Activated CD8-positive, alpha-beta T cell treated with anti-CD3 and anti-CD28 coated beads, Interleukin-2, amount 10 ng/mL, durations not matched to agents 7 days and 5 days (primary cell): Measurements from ENCODE around the gene GID8. TPM values are rescaled to one million over a fixed set of nuclear protein-coding genes. Genes with fewer than 3 reads are reported as not detected.
A peak's percentile ranks its signal among the peaks of the same experiment; 100 is the strongest.
"Not testable (repeated sequence)": the region's sequence is repeated elsewhere in the genome, so short reads cannot be mapped to it uniquely, and the experiment has no call there.

Source experiments
- ATAC-seq: fragments of 150-1000 bp; cut with Tn5 transposase; one replicate; pipeline ENCODE4 v1.10.0; 2021; ENCODE audit warnings: moderate library complexity
- CTCF ChIA-PET: fragments of 350-600 bp; sonication (Branson Sonifier 250); formaldehyde crosslinking; loops from one replicate; lab custom pipeline; 2021; ENCODE audit warnings: antibody characterized with exemption; lab: Charles Lee
- POLR2A ChIA-PET: fragments of 350-600 bp; sonication (Branson Sonifier 250); formaldehyde crosslinking; loops from one replicate; lab custom pipeline; 2021; ENCODE audit warnings: antibody characterized with exemption; lab: Charles Lee
- DNase-seq: peaks from one replicate; pipeline ENCODE4 v3.0.0-alpha.2; 2020
- H3K27ac Mint-ChIP-seq: one replicate; pipeline ENCODE4 v1.8.0; 2021; ENCODE audit warnings: mild to moderate bottlenecking, mixed read lengths
- H3K27me3 Mint-ChIP-seq: one replicate; pipeline ENCODE4 v1.8.0; 2021; ENCODE audit warnings: low read depth, mixed read lengths
- H3K36me3 Mint-ChIP-seq: one replicate; pipeline ENCODE4 v1.8.0; 2021; ENCODE audit warnings: low read depth, mixed read lengths
- H3K4me1 Mint-ChIP-seq: one replicate; pipeline ENCODE4 v1.8.0; 2021; ENCODE audit warnings: low read depth, mixed read lengths
- H3K4me3 Mint-ChIP-seq: one replicate; pipeline ENCODE4 v1.8.0; 2021; ENCODE audit warnings: mild to moderate bottlenecking, mixed read lengths
- H3K9me3 Mint-ChIP-seq: one replicate; pipeline ENCODE4 v1.8.0; 2022; ENCODE audit warnings: mixed read lengths; ENCODE audit not compliant: insufficient read depth
- total RNA-seq, 2 experiments: library from RNA; stranded (reverse); gene quantifications; one replicate each; pipeline ENCODE4 v1.2.3, GENCODE V29; 2021

The GID8 gene
- total RNA-seq, 2 experiments from 2014 or later = 37.3 to 39.7 TPM

- ATAC-seq (no peak), DNase-seq (no peak)
- Mint-ChIP-seq H3K9me3 (no peaks in the 10 kb centered on the region), H3K27ac (peak overlapping the region; percentile 63), H3K4me3 (no peak overlapping the region), H3K4me1 (peaks cover 25% of the 10 kb centered on the region), H3K36me3 (peaks cover 29% of the 10 kb centered on the region), H3K27me3 (no peaks in the 10 kb centered on the region)
- CTCF ChIA-PET = interaction anchor here (1.0 to 1.5 kb wide), 2 partner anchors 13 to 42 kb away, joined by 4 read pairs; no protein-coding TSS in a partner anchor
- POLR2A ChIA-PET = no interaction called here
Observed at GRCh38 chr20:62959998-62960436, 22.1 kb downstream of the GID8 start.

- H3K9me3 Mint-ChIP-seq, CTCF ChIA-PET, H3K4me3 Mint-ChIP-seq, H3K27me3 Mint-ChIP-seq, POLR2A ChIA-PET, DNase-seq, ATAC-seq, H3K27ac Mint-ChIP-seq: not testable (repeated sequence)
- H3K4me1 Mint-ChIP-seq = peaks cover 22% of the 10 kb centered on the region
- H3K36me3 Mint-ChIP-seq = peaks cover 31% of the 10 kb centered on the region
Observed at GRCh38 chr20:62960446-62961309, 22.7 kb downstream of the GID8 start.

- CTCF ChIA-PET = no interaction called here
- DNase-seq (no peak), ATAC-seq (no peak)
- Mint-ChIP-seq H3K4me3 (no peak overlapping the region), H3K36me3 (peaks cover 28% of the 10 kb centered on the region), H3K27me3 (no peaks in the 10 kb centered on the region), H3K9me3 (no peaks in the 10 kb centered on the region), H3K4me1 (peaks cover 22% of the 10 kb centered on the region), H3K27ac (no peak overlapping the region)
- POLR2A ChIA-PET = no interaction called here
Observed at GRCh38 chr20:62961310-62961783, 23.4 kb downstream of the GID8 start.

GRCh38 chr20:62961799-62962198, 23.9 kb downstream of the GID8 start:
- DNase-seq = no peak
- Mint-ChIP-seq H3K9me3 (no peaks in the 10 kb centered on the region), H3K4me1 (peaks cover 18% of the 10 kb centered on the region), H3K27me3 (no peaks in the 10 kb centered on the region), H3K36me3 (peaks cover 27% of the 10 kb centered on the region), H3K4me3 (no peak overlapping the region), H3K27ac (no peak overlapping the region)
- CTCF ChIA-PET = no interaction called here
- POLR2A ChIA-PET = no interaction called here
- ATAC-seq = no peak

GRCh38 chr20:62962221-62962879, 24.4 kb downstream of the GID8 start:
- no peak for ATAC-seq
- no peak overlapping the region for H3K4me3 Mint-ChIP-seq
- no peaks in the 10 kb centered on the region for H3K27me3 Mint-ChIP-seq
- no peak for DNase-seq
- H3K36me3 Mint-ChIP-seq = peaks cover 24% of the 10 kb centered on the region
- peaks cover 15% of the 10 kb centered on the region for H3K4me1 Mint-ChIP-seq
- POLR2A ChIA-PET = no interaction called here
- no peak overlapping the region for H3K27ac Mint-ChIP-seq
- CTCF ChIA-PET = no interaction called here
- no peaks in the 10 kb centered on the region for H3K9me3 Mint-ChIP-seq

- Mint-ChIP-seq H3K27ac (no peak overlapping the region), H3K27me3 (no peaks in the 10 kb centered on the region), H3K4me3 (no peak overlapping the region), H3K9me3 (no peaks in the 10 kb centered on the region), H3K4me1 (peaks cover 14% of the 10 kb centered on the region), H3K36me3 (peaks cover 17% of the 10 kb centered on the region)
- no peak for ATAC-seq
- CTCF ChIA-PET = no interaction called here
- no peak for DNase-seq
- POLR2A ChIA-PET = no interaction called here
Observed at GRCh38 chr20:62962891-62963613, 25.1 kb downstream of the GID8 start.

- Mint-ChIP-seq H3K9me3 (no peaks in the 10 kb centered on the region), H3K4me3 (no peak overlapping the region), H3K4me1 (peaks cover 12% of the 10 kb centered on the region), H3K27ac (no peak overlapping the region), H3K36me3 (peaks cover 16% of the 10 kb centered on the region), H3K27me3 (no peaks in the 10 kb centered on the region)
- ChIA-PET POLR2A (interaction anchor here (1.0 kb wide), 1 partner anchor 16 kb away, joined by 3 read pairs; no protein-coding TSS in a partner anchor), CTCF (no interaction called here)
- DNase-seq (no peak), ATAC-seq (no peak)
Observed at GRCh38 chr20:62963614-62964397, 25.9 kb downstream of the GID8 start.

GRCh38 chr20:62964700-62965099, 26.8 kb downstream of the GID8 start:
- Mint-ChIP-seq H3K27me3 (no peaks in the 10 kb centered on the region), H3K9me3 (no peaks in the 10 kb centered on the region), H3K4me1 (peaks cover 4% of the 10 kb centered on the region), H3K36me3 (peaks cover 14% of the 10 kb centered on the region), H3K27ac (no peak overlapping the region), H3K4me3 (no peak overlapping the region)
- ChIA-PET POLR2A (interaction anchor here (1.0 kb wide), 1 partner anchor 15 kb away, joined by 3 read pairs; no protein-coding TSS in a partner anchor), CTCF (no interaction called here)
- DNase-seq (no peak), ATAC-seq (no peak)

- H3K27ac Mint-ChIP-seq = no peak overlapping the region
- DNase-seq = no peak
- H3K4me1 Mint-ChIP-seq = no peaks in the 10 kb centered on the region
- peaks cover 11% of the 10 kb centered on the region for H3K36me3 Mint-ChIP-seq
- H3K9me3 Mint-ChIP-seq = no peaks in the 10 kb centered on the region
- CTCF ChIA-PET = no interaction called here
- POLR2A ChIA-PET = interaction anchor here (1.0 kb wide), 1 partner anchor 14 kb away, joined by 3 read pairs; no protein-coding TSS in a partner anchor
- no peak overlapping the region for H3K4me3 Mint-ChIP-seq
- no peak for ATAC-seq
- no peaks in the 10 kb centered on the region for H3K27me3 Mint-ChIP-seq
Observed at GRCh38 chr20:62965363-62965771, 27.4 kb downstream of the GID8 start.

GRCh38 chr20:62966212-62967148, 28.5 kb downstream of the GID8 start:
- DNase-seq = no peak
- Mint-ChIP-seq H3K9me3 (no peaks in the 10 kb centered on the region), H3K4me3 (no peak overlapping the region), H3K27me3 (peaks cover 3% of the 10 kb centered on the region), H3K27ac (no peak overlapping the region), H3K4me1 (no peaks in the 10 kb centered on the region), H3K36me3 (peaks cover 11% of the 10 kb centered on the region)
- no peak for ATAC-seq
- POLR2A ChIA-PET = no interaction called here
- CTCF ChIA-PET = no interaction called here
